Thoracic aorta (tissue), 2 donors: ENCODE measurements around the gene ZNF506. TPM values are rescaled to one million over a fixed set of nuclear protein-coding genes. Genes with fewer than 3 reads are reported as not detected.
"Not testable (repeated sequence)": the region's sequence is repeated elsewhere in the genome, so short reads cannot be mapped to it uniquely, and the experiment has no call there.

Experiments used
- ATAC-seq: fragments of 150-250 bp; one replicate; pipeline ENCODE4 v1.8.0; 2017; ENCODE audit warnings: low read depth; ENCODE audit not compliant: insufficient number of reproducible peaks, low FRiP score
- DNase-seq: peaks from one replicate; pipeline ENCODE4 v3.0.0-alpha.2; 2020; ENCODE audit warnings: low spot score
- H3K27ac ChIP-seq, 2 donors: fragments of 200-600 bp; sonication (generic); 1 replicate in 1 of 2; 2 replicates in 1 of 2; pipeline ENCODE4 v1.5.1; 2016; ENCODE audit warnings: mild to moderate bottlenecking in 2 of 2, moderate library complexity in 2 of 2
- H3K27me3 ChIP-seq: fragments of 200-600 bp; sonication (generic); replicated peaks from 2 replicates; pipeline ENCODE4 v1.6.0; 2016; ENCODE audit warnings: mild to moderate bottlenecking; ENCODE audit not compliant: insufficient read depth
- H3K36me3 ChIP-seq: fragments of 200-600 bp; sonication (generic); one replicate; pipeline ENCODE4 v1.5.1; 2016
- H3K4me1 ChIP-seq, 2 donors: fragments of 200-600 bp; sonication (generic); 1 replicate in 1 of 2; 2 replicates in 1 of 2; pipeline versions ENCODE4 v1.5.1 to v1.6.0; 2016; ENCODE audit warnings: low read depth in 2 of 2, mild to moderate bottlenecking in 1 of 2; ENCODE audit not compliant: control insufficient read depth in 1 of 2
- H3K4me3 ChIP-seq: fragments of 200-600 bp; sonication (generic); 2 replicates; pipeline ENCODE4 v1.5.1; 2016; ENCODE audit warnings: mild to moderate bottlenecking
- H3K9me3 ChIP-seq: fragments of 200-600 bp; sonication (generic); 2 replicates; pipeline ENCODE4 v1.5.1; 2016
- total RNA-seq, 2 donors: library from RNA; depleted of rRNA; stranded (reverse); fragments of >200 nt; gene quantifications; one replicate each; pipeline versions ENCODE4 v1.1.0 to v1.2.3, GENCODE V29; 2016
- TF ChIP-seq, protein P1 (sequence below): fragments of 200-600 bp; sonication (generic); IDR thresholded peaks from one replicate; pipeline ENCODE4 v1.5.1; 2019; ENCODE audit warnings: antibody characterized with exemption

The ZNF506 gene
- total RNA-seq, 2 donors from 2014 or later = 55.5 to 66.7 TPM

DNA sequence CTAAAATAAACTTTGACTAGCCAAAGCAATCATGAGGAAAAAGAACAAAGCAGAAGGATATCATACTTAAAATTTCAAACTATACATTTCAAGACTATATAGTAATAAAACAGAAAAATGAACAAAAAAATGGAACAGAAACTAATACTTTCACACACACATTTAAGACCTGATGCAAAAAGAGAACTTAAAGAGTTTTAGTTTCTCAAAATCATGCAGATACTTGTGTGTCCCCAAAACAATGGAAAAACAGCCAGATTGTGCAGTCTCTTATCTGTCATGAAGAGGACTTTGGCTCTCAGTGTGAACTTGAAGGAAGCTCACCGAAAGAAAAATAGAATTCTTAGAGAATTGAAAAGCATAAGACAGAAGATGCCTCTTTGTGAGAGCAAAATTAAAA, 16.1 kb downstream of the ZNF506 start:
- Histone ChIP-seq H3K36me3 (peaks cover 27% of the 10 kb centered on the region), H3K4me1 (no peaks in the 10 kb centered on the region), H3K4me3 (no peak overlapping the region), H3K27ac (no peak overlapping the region), H3K27me3 (no peaks in the 10 kb centered on the region), H3K9me3 (peaks cover 10% of the 10 kb centered on the region)
- no peak for DNase-seq
- no peak for ATAC-seq
- TF ChIP-seq, protein P1, sequence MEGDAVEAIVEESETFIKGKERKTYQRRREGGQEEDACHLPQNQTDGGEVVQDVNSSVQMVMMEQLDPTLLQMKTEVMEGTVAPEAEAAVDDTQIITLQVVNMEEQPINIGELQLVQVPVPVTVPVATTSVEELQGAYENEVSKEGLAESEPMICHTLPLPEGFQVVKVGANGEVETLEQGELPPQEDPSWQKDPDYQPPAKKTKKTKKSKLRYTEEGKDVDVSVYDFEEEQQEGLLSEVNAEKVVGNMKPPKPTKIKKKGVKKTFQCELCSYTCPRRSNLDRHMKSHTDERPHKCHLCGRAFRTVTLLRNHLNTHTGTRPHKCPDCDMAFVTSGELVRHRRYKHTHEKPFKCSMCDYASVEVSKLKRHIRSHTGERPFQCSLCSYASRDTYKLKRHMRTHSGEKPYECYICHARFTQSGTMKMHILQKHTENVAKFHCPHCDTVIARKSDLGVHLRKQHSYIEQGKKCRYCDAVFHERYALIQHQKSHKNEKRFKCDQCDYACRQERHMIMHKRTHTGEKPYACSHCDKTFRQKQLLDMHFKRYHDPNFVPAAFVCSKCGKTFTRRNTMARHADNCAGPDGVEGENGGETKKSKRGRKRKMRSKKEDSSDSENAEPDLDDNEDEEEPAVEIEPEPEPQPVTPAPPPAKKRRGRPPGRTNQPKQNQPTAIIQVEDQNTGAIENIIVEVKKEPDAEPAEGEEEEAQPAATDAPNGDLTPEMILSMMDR = no peak

- Histone ChIP-seq H3K36me3 (peaks cover 34% of the 10 kb centered on the region), H3K4me3 (no peak overlapping the region), H3K9me3 (no peaks in the 10 kb centered on the region), H3K27me3 (no peaks in the 10 kb centered on the region), H3K4me1 (no peaks in the 10 kb centered on the region), H3K27ac (no peak overlapping the region)
- TF ChIP-seq, protein P1 = no peak
- DNase-seq (no peak), ATAC-seq (no peak)
These were observed 33.5 kb downstream of the ZNF506 start for GRCh38 chr19:19788015-19788414.

DNA sequence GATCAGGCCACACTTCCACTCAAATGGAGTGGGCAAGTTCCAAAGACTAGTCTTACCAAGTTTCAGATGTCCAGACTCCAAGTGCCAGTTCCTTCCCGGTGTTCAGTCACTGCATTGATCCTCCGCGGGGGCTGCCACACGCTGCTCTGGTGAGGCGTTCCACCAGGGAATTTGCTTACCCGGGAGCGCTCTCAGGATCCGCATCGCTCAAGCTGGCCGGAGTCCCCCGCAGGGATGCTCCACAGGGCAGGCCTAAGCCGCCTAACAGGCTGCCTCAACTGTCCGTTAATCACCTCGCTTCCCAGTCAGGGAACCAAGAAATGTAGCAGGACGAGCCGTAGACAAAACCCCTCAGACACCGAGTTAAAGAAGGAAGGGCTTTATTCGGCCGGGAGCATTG, 36.1 kb downstream of the ZNF506 start:
- not testable (repeated sequence) for H3K4me3 ChIP-seq, H3K27me3 ChIP-seq, H3K9me3 ChIP-seq, H3K4me1 ChIP-seq, ATAC-seq, DNase-seq, H3K27ac ChIP-seq
- peaks cover 24% of the 10 kb centered on the region for H3K36me3 ChIP-seq

DNA sequence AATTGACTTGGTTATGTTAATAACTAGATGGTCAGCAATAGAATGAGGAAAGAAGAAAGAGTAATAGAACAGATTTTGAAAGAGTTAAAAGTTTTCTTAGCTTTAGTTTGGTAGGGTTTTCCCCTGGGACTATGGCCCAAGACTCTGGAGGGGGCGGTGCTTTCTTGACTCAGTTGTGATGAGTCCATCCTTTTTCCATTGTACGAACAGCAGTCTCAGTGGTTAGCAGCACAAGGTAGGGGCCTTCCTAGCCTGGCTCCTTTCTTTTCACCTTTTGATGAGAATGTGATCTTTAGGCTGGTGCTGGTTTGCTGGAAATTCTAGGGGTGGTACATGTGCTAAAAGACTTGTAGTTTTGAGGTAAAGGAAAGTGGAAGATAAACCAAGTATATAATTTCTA, 38.8 kb downstream of the ZNF506 start:
- Histone ChIP-seq H3K4me3 (no peak overlapping the region), H3K27me3 (no peaks in the 10 kb centered on the region), H3K9me3 (no peaks in the 10 kb centered on the region), H3K4me1 (peaks cover 0 to 1% of the 10 kb centered on the region in 2 donors), H3K27ac (no peak overlapping the region), H3K36me3 (peaks cover 14% of the 10 kb centered on the region)
- ATAC-seq (no peak), DNase-seq (no peak)
- TF ChIP-seq, protein P1 = no peak

DNA sequence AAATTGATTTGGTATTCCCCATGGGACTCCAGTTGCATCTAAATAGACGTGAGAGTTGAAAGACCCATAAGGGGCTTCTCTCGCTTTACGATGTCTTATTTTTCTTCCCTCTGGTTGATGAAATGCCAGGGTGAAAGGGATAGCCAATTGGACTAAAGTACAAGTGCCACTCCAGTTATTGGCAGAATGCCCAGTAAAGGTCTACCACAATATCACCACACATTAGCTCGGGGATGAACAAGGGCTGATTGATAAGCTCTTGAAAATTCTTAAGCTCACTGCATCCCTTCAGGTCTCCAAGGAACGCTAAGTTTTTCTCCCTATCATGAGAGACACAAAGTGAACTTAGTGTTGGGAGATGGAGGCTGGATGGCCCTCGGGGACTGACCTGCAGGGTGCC, 39.8 kb downstream of the ZNF506 start:
- H3K9me3 ChIP-seq = not testable (repeated sequence)

DNA sequence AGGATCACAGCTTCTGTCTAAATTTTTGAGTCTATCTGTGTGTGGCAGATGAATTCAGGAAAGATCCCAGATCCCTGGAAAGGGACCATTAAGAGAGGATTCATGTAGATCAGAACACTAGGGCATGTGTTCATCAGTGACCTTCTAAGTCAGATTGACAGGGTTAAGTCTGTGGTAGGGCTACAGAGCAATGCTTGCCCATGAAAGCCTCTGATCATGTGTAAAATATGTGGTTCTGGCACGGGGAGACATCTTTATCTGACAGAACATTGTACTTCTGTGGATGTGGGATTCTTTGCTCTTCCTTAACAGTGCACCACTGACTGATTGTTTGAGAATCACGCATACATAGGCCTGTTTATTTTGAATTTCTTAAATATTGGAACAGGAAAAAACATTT, 42.9 kb downstream of the ZNF506 start:
- Histone ChIP-seq H3K9me3 (no peaks in the 10 kb centered on the region), H3K36me3 (no peaks in the 10 kb centered on the region), H3K4me1 (peaks cover 4 to 18% of the 10 kb centered on the region in 2 donors), H3K27me3 (no peaks in the 10 kb centered on the region), H3K4me3 (no peak overlapping the region), H3K27ac (no peak overlapping the region)
- TF ChIP-seq, protein P1 = no peak
- DNase-seq = no peak
- no peak for ATAC-seq

More for the DNA sequence above, 39.8 kb downstream of the ZNF506 start:
- not testable (repeated sequence) for DNase-seq, H3K27me3 ChIP-seq, H3K27ac ChIP-seq, ATAC-seq, H3K4me3 ChIP-seq, H3K36me3 ChIP-seq
- peaks cover 4 to 11% of the 10 kb centered on the region in 2 donors for H3K4me1 ChIP-seq
